ENCODE results near the gene NGLY1.

Gene NGLY1

GRCh38 chr3:25708036-25708435, 75.2 kb downstream of the NGLY1 start:
- H3K4me1 ChIP-seq (ENCODE audit: control insufficient read depth, insufficient read depth, low read length) = no peaks in the 10 kb centered on the region
- H3K36me3 ChIP-seq (ENCODE audit: control insufficient read depth in 2 of 2, insufficient read depth in 2 of 2, low read length in 2 of 2) = no peaks in the 10 kb centered on the region
- no peaks in the 10 kb centered on the region for H3K27me3 ChIP-seq (ENCODE audit: control insufficient read depth in 1 of 2, insufficient read depth in 2 of 2, low read length in 2 of 2)
- no peak overlapping the region for H3K27ac ChIP-seq (ENCODE audit: low read length)
- no peak overlapping the region for H3K4me3 ChIP-seq (ENCODE audit: low read length in 2 of 2)
- H3K9ac ChIP-seq (ENCODE audit: low read length in 2 of 2) = no peak overlapping the region
- no peaks in the 10 kb centered on the region for H3K9me3 ChIP-seq (ENCODE audit: control insufficient read depth in 2 of 2, low read length in 2 of 2)

GRCh38 chr3:25707268-25707926, 75.8 kb downstream of the NGLY1 start:
- Histone ChIP-seq H3K4me1 (ENCODE audit: control insufficient read depth, insufficient read depth, low read length) (no peaks in the 10 kb centered on the region), H3K9ac (ENCODE audit: low read length in 2 of 2) (no peak overlapping the region), H3K4me3 (ENCODE audit: low read length in 2 of 2) (no peak overlapping the region), H3K9me3 (ENCODE audit: control insufficient read depth in 2 of 2, low read length in 2 of 2) (no peaks in the 10 kb centered on the region), H3K27me3 (ENCODE audit: control insufficient read depth in 1 of 2, insufficient read depth in 2 of 2, low read length in 2 of 2) (no peaks in the 10 kb centered on the region), H3K27ac (ENCODE audit: low read length) (no peak overlapping the region), H3K36me3 (ENCODE audit: control insufficient read depth in 2 of 2, insufficient read depth in 2 of 2, low read length in 2 of 2) (no peaks in the 10 kb centered on the region)

GRCh38 chr3:25706213-25706612, 77.0 kb downstream of the NGLY1 start:
- Histone ChIP-seq H3K27ac (ENCODE audit: low read length) (no peak overlapping the region), H3K4me1 (ENCODE audit: control insufficient read depth, insufficient read depth, low read length) (no peaks in the 10 kb centered on the region), H3K9me3 (ENCODE audit: control insufficient read depth in 2 of 2, low read length in 2 of 2) (no peaks in the 10 kb centered on the region), H3K27me3 (ENCODE audit: control insufficient read depth in 1 of 2, insufficient read depth in 2 of 2, low read length in 2 of 2) (no peaks in the 10 kb centered on the region), H3K36me3 (ENCODE audit: control insufficient read depth in 2 of 2, insufficient read depth in 2 of 2, low read length in 2 of 2) (no peaks in the 10 kb centered on the region), H3K4me3 (ENCODE audit: low read length in 2 of 2) (no peak overlapping the region), H3K9ac (ENCODE audit: low read length in 2 of 2) (no peak overlapping the region)

- no peaks in the 10 kb centered on the region for H3K36me3 ChIP-seq (ENCODE audit: control insufficient read depth in 2 of 2, insufficient read depth in 2 of 2, low read length in 2 of 2)
- no peak overlapping the region for H3K27ac ChIP-seq (ENCODE audit: low read length)
- H3K9me3 ChIP-seq (ENCODE audit: control insufficient read depth in 2 of 2, low read length in 2 of 2) = no peaks in the 10 kb centered on the region
- no peaks in the 10 kb centered on the region for H3K4me1 ChIP-seq (ENCODE audit: control insufficient read depth, insufficient read depth, low read length)
- H3K9ac ChIP-seq (ENCODE audit: low read length in 2 of 2) = no peak overlapping the region
- no peaks in the 10 kb centered on the region for H3K27me3 ChIP-seq (ENCODE audit: control insufficient read depth in 1 of 2, insufficient read depth in 2 of 2, low read length in 2 of 2)
- H3K4me3 ChIP-seq (ENCODE audit: low read length in 2 of 2) = no peak overlapping the region
These were observed 85.7 kb downstream of the NGLY1 start for GRCh38 chr3:25697553-25697952.

- H3K4me1 ChIP-seq (ENCODE audit: control insufficient read depth, insufficient read depth, low read length) = no peaks in the 10 kb centered on the region
- H3K4me3 ChIP-seq (ENCODE audit: low read length in 2 of 2) = no peak overlapping the region
- H3K9ac ChIP-seq (ENCODE audit: low read length in 2 of 2) = no peak overlapping the region
- H3K36me3 ChIP-seq (ENCODE audit: control insufficient read depth in 2 of 2, insufficient read depth in 2 of 2, low read length in 2 of 2) = no peaks in the 10 kb centered on the region
- H3K9me3 ChIP-seq (ENCODE audit: control insufficient read depth in 2 of 2, low read length in 2 of 2) = no peaks in the 10 kb centered on the region
- no peaks in the 10 kb centered on the region for H3K27me3 ChIP-seq (ENCODE audit: control insufficient read depth in 1 of 2, insufficient read depth in 2 of 2, low read length in 2 of 2)
- no peak overlapping the region for H3K27ac ChIP-seq (ENCODE audit: low read length)
These were observed 87.4 kb downstream of the NGLY1 start for GRCh38 chr3:25695731-25696420.

GRCh38 chr3:25693238-25693637, 90.0 kb downstream of the NGLY1 start:
- Histone ChIP-seq H3K9me3 (ENCODE audit: control insufficient read depth in 2 of 2, low read length in 2 of 2) (no peaks in the 10 kb centered on the region), H3K27ac (ENCODE audit: low read length) (no peak overlapping the region), H3K9ac (ENCODE audit: low read length in 2 of 2) (no peak overlapping the region), H3K36me3 (ENCODE audit: control insufficient read depth in 2 of 2, insufficient read depth in 2 of 2, low read length in 2 of 2) (no peaks in the 10 kb centered on the region), H3K27me3 (ENCODE audit: control insufficient read depth in 1 of 2, insufficient read depth in 2 of 2, low read length in 2 of 2) (no peaks in the 10 kb centered on the region), H3K4me1 (ENCODE audit: control insufficient read depth, insufficient read depth, low read length) (no peaks in the 10 kb centered on the region), H3K4me3 (ENCODE audit: low read length in 2 of 2) (no peak overlapping the region)

- Histone ChIP-seq H3K9me3 (ENCODE audit: control insufficient read depth in 2 of 2, low read length in 2 of 2) (no peaks in the 10 kb centered on the region), H3K4me3 (ENCODE audit: low read length in 2 of 2) (no peak overlapping the region), H3K36me3 (ENCODE audit: control insufficient read depth in 2 of 2, insufficient read depth in 2 of 2, low read length in 2 of 2) (no peaks in the 10 kb centered on the region), H3K9ac (ENCODE audit: low read length in 2 of 2) (no peak overlapping the region), H3K27me3 (ENCODE audit: control insufficient read depth in 1 of 2, insufficient read depth in 2 of 2, low read length in 2 of 2) (no peaks in the 10 kb centered on the region), H3K4me1 (ENCODE audit: control insufficient read depth, insufficient read depth, low read length) (no peaks in the 10 kb centered on the region), H3K27ac (ENCODE audit: low read length) (no peak overlapping the region)
These were observed 90.9 kb downstream of the NGLY1 start for GRCh38 chr3:25692341-25692740.

GRCh38 chr3:25690768-25691533, 92.3 kb downstream of the NGLY1 start:
- Histone ChIP-seq H3K9me3 (ENCODE audit: control insufficient read depth in 2 of 2, low read length in 2 of 2) (no peaks in the 10 kb centered on the region), H3K27ac (ENCODE audit: low read length) (no peak overlapping the region), H3K36me3 (ENCODE audit: control insufficient read depth in 2 of 2, insufficient read depth in 2 of 2, low read length in 2 of 2) (no peaks in the 10 kb centered on the region), H3K4me1 (ENCODE audit: control insufficient read depth, insufficient read depth, low read length) (no peaks in the 10 kb centered on the region), H3K27me3 (ENCODE audit: control insufficient read depth in 1 of 2, insufficient read depth in 2 of 2, low read length in 2 of 2) (no peaks in the 10 kb centered on the region), H3K4me3 (ENCODE audit: low read length in 2 of 2) (no peak overlapping the region), H3K9ac (ENCODE audit: low read length in 2 of 2) (no peak overlapping the region)

GRCh38 chr3:25689226-25689625, 94.0 kb downstream of the NGLY1 start:
- Histone ChIP-seq H3K4me1 (ENCODE audit: control insufficient read depth, insufficient read depth, low read length) (no peaks in the 10 kb centered on the region), H3K9ac (ENCODE audit: low read length in 2 of 2) (no peak overlapping the region), H3K4me3 (ENCODE audit: low read length in 2 of 2) (no peak overlapping the region), H3K27me3 (ENCODE audit: control insufficient read depth in 1 of 2, insufficient read depth in 2 of 2, low read length in 2 of 2) (no peaks in the 10 kb centered on the region), H3K27ac (ENCODE audit: low read length) (no peak overlapping the region), H3K36me3 (ENCODE audit: control insufficient read depth in 2 of 2, insufficient read depth in 2 of 2, low read length in 2 of 2) (no peaks in the 10 kb centered on the region), H3K9me3 (ENCODE audit: control insufficient read depth in 2 of 2, low read length in 2 of 2) (no peaks in the 10 kb centered on the region)

- H3K36me3 ChIP-seq (ENCODE audit: control insufficient read depth in 2 of 2, insufficient read depth in 2 of 2, low read length in 2 of 2) = no peaks in the 10 kb centered on the region
- no peaks in the 10 kb centered on the region for H3K27me3 ChIP-seq (ENCODE audit: control insufficient read depth in 1 of 2, insufficient read depth in 2 of 2, low read length in 2 of 2)
- H3K4me3 ChIP-seq (ENCODE audit: low read length in 2 of 2) = no peak overlapping the region
- H3K27ac ChIP-seq (ENCODE audit: low read length) = no peak overlapping the region
- H3K9me3 ChIP-seq (ENCODE audit: control insufficient read depth in 2 of 2, low read length in 2 of 2) = no peaks in the 10 kb centered on the region
- H3K4me1 ChIP-seq (ENCODE audit: control insufficient read depth, insufficient read depth, low read length) = no peaks in the 10 kb centered on the region
- H3K9ac ChIP-seq (ENCODE audit: low read length in 2 of 2) = no peak overlapping the region
These were observed 95.5 kb downstream of the NGLY1 start for GRCh38 chr3:25687742-25688141.

GRCh38 chr3:25686766-25687165, 96.5 kb downstream of the NGLY1 start:
- Histone ChIP-seq H3K9me3 (ENCODE audit: control insufficient read depth in 2 of 2, low read length in 2 of 2) (no peaks in the 10 kb centered on the region), H3K27me3 (ENCODE audit: control insufficient read depth in 1 of 2, insufficient read depth in 2 of 2, low read length in 2 of 2) (no peaks in the 10 kb centered on the region), H3K27ac (ENCODE audit: low read length) (no peak overlapping the region), H3K4me3 (ENCODE audit: low read length in 2 of 2) (no peak overlapping the region), H3K9ac (ENCODE audit: low read length in 2 of 2) (no peak overlapping the region), H3K36me3 (ENCODE audit: control insufficient read depth in 2 of 2, insufficient read depth in 2 of 2, low read length in 2 of 2) (no peaks in the 10 kb centered on the region), H3K4me1 (ENCODE audit: control insufficient read depth, insufficient read depth, low read length) (no peaks in the 10 kb centered on the region)

Data from stomach smooth muscle (tissue), 2 donors.